IMR-90 (cell line): ENCODE measurements around the gene RFX4. TPM values are rescaled to one million over a fixed set of nuclear protein-coding genes. Genes with fewer than 3 reads are reported as not detected.

Experiments used
- ATAC-seq: fragments of 200-7000 bp; cut with Tn5 transposase; 2 replicates; pipeline ENCODE4 v1.9.1; 2020; ENCODE audit warnings: low read depth, mild to moderate bottlenecking, moderate library complexity
- BruUV-seq: library from RNA; stranded (reverse); fragments of 400-500 nt; replicated peaks from 2 replicates; lab custom pipeline; 2021; lab: Mats Ljungman, UMichigan
- CTCF ChIA-PET: fragments of 300-600 bp; formaldehyde crosslinking; extraction: SDS; loops from one replicate; lab custom pipeline; 2021; ENCODE audit warnings: antibody characterized with exemption; lab: Yijun Ruan, JAX
- POLR2A ChIA-PET: fragments of 300-600 bp; sonication (Branson Sonifier 250); formaldehyde crosslinking; loops from one replicate; lab custom pipeline; 2022; ENCODE audit warnings: antibody characterized with exemption; ENCODE audit not compliant: unreplicated experiment; lab: Charles Lee
- DNase-seq: peaks from one replicate; pipeline ENCODE4 v3.0.0; 2013
- H2AFZ ChIP-seq: replicated peaks from 2 replicates; pipeline ENCODE3; 2013; ENCODE audit warnings: low read length, mild to moderate bottlenecking; ENCODE audit not compliant: poor library complexity
- H2AK5ac ChIP-seq: 2 replicates; pipeline ENCODE4 v1.6.1; 2013; ENCODE audit warnings: low read depth, low read length, inconsistent platforms
- H2AK9ac ChIP-seq: replicated peaks from 2 replicates; pipeline ENCODE3; 2013; ENCODE audit warnings: mild to moderate bottlenecking, low read depth, low read length, moderate library complexity; ENCODE audit not compliant: poor library complexity
- H2BK120ac ChIP-seq: 2 replicates; pipeline ENCODE4 v1.6.1; 2013; ENCODE audit warnings: low read depth, low read length, inconsistent platforms
- H2BK15ac ChIP-seq: 3 replicates; pipeline ENCODE4 v1.6.1; 2013; ENCODE audit warnings: low read depth, low read length, inconsistent platforms
- H2BK20ac ChIP-seq: 2 replicates; pipeline ENCODE4 v1.6.1; 2013; ENCODE audit warnings: low read depth, mild to moderate bottlenecking, inconsistent platforms, low read length, moderate library complexity
- H2BK5ac ChIP-seq: 2 replicates; pipeline ENCODE4 v1.6.1; 2013; ENCODE audit warnings: mild to moderate bottlenecking, low read depth, low read length, inconsistent platforms; ENCODE audit not compliant: poor library complexity, severe bottlenecking
- H3K14ac ChIP-seq: replicated peaks from 2 replicates; pipeline ENCODE4 v1.6.1; 2013; ENCODE audit warnings: low read depth, low read length, inconsistent platforms
- H3K18ac ChIP-seq: 2 replicates; pipeline ENCODE4 v1.6.1; 2013; ENCODE audit warnings: low read depth, low read length, control low read depth
- H3K23ac ChIP-seq: 2 replicates; pipeline ENCODE4 v1.6.1; 2013; ENCODE audit warnings: low read depth, low read length, inconsistent platforms
- H3K27ac ChIP-seq: 2 replicates; pipeline ENCODE4 v1.5.1; 2013; ENCODE audit warnings: mild to moderate bottlenecking, control low read depth, low read length; ENCODE audit not compliant: insufficient read depth
- H3K27me3 ChIP-seq: 2 replicates; pipeline ENCODE4 v1.6.1; 2013; ENCODE audit warnings: low read length; ENCODE audit not compliant: control insufficient read depth, insufficient read depth
- H3K36me3 ChIP-seq: 2 replicates; pipeline ENCODE4 v1.6.1; 2013; ENCODE audit warnings: low read length, mixed read lengths; ENCODE audit not compliant: control insufficient read depth, insufficient read depth
- H3K4ac ChIP-seq: 2 replicates; pipeline ENCODE4 v1.6.1; 2013; ENCODE audit warnings: low read depth, low read length, inconsistent platforms
- H3K4me1 ChIP-seq: 2 replicates; pipeline ENCODE4 v1.6.1; 2013; ENCODE audit warnings: low read length, mixed read lengths; ENCODE audit not compliant: control insufficient read depth, insufficient read depth
- H3K4me2 ChIP-seq: 2 replicates; pipeline ENCODE4 v1.6.1; 2013; ENCODE audit warnings: low read depth, mild to moderate bottlenecking, control low read depth, low read length, moderate library complexity
- H3K4me3 ChIP-seq: 2 replicates; pipeline ENCODE4 v1.5.1; 2013; ENCODE audit warnings: low read depth, mild to moderate bottlenecking, control low read depth, low read length, moderate library complexity; ENCODE audit not compliant: insufficient read depth
- H3K56ac ChIP-seq: 2 replicates; pipeline ENCODE4 v1.6.1; 2013; ENCODE audit warnings: low read length, inconsistent platforms; ENCODE audit not compliant: insufficient read depth; ENCODE audit errors: extremely low read depth
- H3K79me1 ChIP-seq, 2 experiments: 2 replicates each; pipeline ENCODE4 v1.6.1; 2013; ENCODE audit warnings: low read length in 2 of 2, inconsistent platforms in 1 of 2, low read depth in 1 of 2
- H3K9ac ChIP-seq: 2 replicates; pipeline ENCODE4 v1.6.1; 2013; ENCODE audit warnings: low read depth, low read length, control low read depth
- H3K9me1 ChIP-seq: 2 replicates; pipeline ENCODE4 v1.6.1; 2013; ENCODE audit warnings: low read length, inconsistent platforms; ENCODE audit not compliant: insufficient read depth
- H3K9me3 ChIP-seq: 2 replicates; pipeline ENCODE4 v1.6.1; 2013; ENCODE audit warnings: low read length; ENCODE audit not compliant: control insufficient read depth, insufficient read depth
- H4K20me1 ChIP-seq: 2 replicates; pipeline ENCODE4 v1.6.1; 2013; ENCODE audit warnings: low read length, inconsistent platforms; ENCODE audit not compliant: insufficient read depth
- H4K5ac ChIP-seq: 2 replicates; pipeline ENCODE4 v1.6.1; 2013; ENCODE audit warnings: mild to moderate bottlenecking, low read depth, low read length, control low read depth
- H4K8ac ChIP-seq, 2 experiments: 2 replicates each; pipeline ENCODE4 v1.6.1; 2013; ENCODE audit warnings: low read depth in 2 of 2, low read length in 2 of 2, control low read depth in 1 of 2, inconsistent platforms in 1 of 2
- H4K91ac ChIP-seq: 2 replicates; pipeline ENCODE4 v1.6.1; 2013; ENCODE audit warnings: low read depth, low read length, inconsistent platforms; ENCODE audit not compliant: insufficient read depth
- BHLHE40 ChIP-seq: fragments of 150-350 bp; IDR thresholded peaks from 2 replicates; pipeline ENCODE4 v1.6.1; 2016; ENCODE audit warnings: mild to moderate bottlenecking, low read depth, low read length
- CHD1 ChIP-seq: IDR thresholded peaks from 2 replicates; pipeline ENCODE4 v1.6.1; 2012; ENCODE audit warnings: low read depth, low read length, improper control_type of control experiment
- FOS ChIP-seq: fragments of 150-350 bp; IDR thresholded peaks from 2 replicates; pipeline ENCODE4 v1.6.1; 2016; ENCODE audit warnings: low read depth, low read length
- MAFK ChIP-seq: IDR thresholded peaks from 2 replicates; pipeline ENCODE4 v1.6.1; 2012; ENCODE audit warnings: low read depth, low read length, improper control_type of control experiment
- MAZ ChIP-seq: IDR thresholded peaks from 2 replicates; pipeline ENCODE4 v1.6.1; 2012; ENCODE audit warnings: low read depth, mild to moderate bottlenecking, low read length, improper control_type of control experiment, moderate library complexity, borderline replicate concordance
- MXI1 ChIP-seq: IDR thresholded peaks from 2 replicates; pipeline ENCODE4 v1.6.1; 2012; ENCODE audit warnings: low read depth, mild to moderate bottlenecking, low read length, moderate library complexity, borderline replicate concordance
- NFE2L2 ChIP-seq: fragments of 150-350 bp; IDR thresholded peaks from 2 replicates; pipeline ENCODE4 v1.6.1; 2016; ENCODE audit warnings: low read depth, mild to moderate bottlenecking, low read length
- POLR2A ChIP-seq: IDR thresholded peaks from 2 replicates; pipeline ENCODE4 v1.6.1; 2012; ENCODE audit warnings: mild to moderate bottlenecking, low read depth, low read length
- RAD21 ChIP-seq: IDR thresholded peaks from 2 replicates; pipeline ENCODE4 v1.6.1; 2012; ENCODE audit warnings: low read length, improper control_type of control experiment
- RFX5 ChIP-seq: IDR thresholded peaks from 2 replicates; pipeline ENCODE4 v1.8.0; 2012; ENCODE audit warnings: low read depth, mild to moderate bottlenecking, low read length, moderate library complexity
- SMC3 ChIP-seq: fragments of 150-350 bp; IDR thresholded peaks from 2 replicates; pipeline ENCODE4 v1.6.1; 2016; ENCODE audit warnings: low read depth, mild to moderate bottlenecking, antibody characterized with exemption, low read length, moderate library complexity
- WGBS, 2 experiments: methylation state at CpG; one replicate each; pipeline versions ENCODE4 v1.1.5 to v1.1.7; 2013; ENCODE audit warnings: missing lambda C conversion rate in 2 of 2; ENCODE audit not compliant: insufficient read length in 1 of 2; ENCODE audit errors: extremely low coverage in 2 of 2; 5-methylcytosine and 5-hydroxymethylcytosine counted together
- dilution Hi-C: fragments of 300-500 bp; cut with HindIII; formaldehyde crosslinking; loops from one replicate; pipeline ENCODE4 v1.14.3; 2018; ENCODE audit warnings: low sequenced_read_pairs; ENCODE audit not compliant: unreplicated experiment
- in situ Hi-C: fragments of 300-500 bp; cut with MboI; formaldehyde crosslinking; loops from 3 replicates; pipeline ENCODE4 v1.14.3; 2019; ENCODE audit warnings: low sequenced_read_pairs, inconsistent platforms, mixed read lengths
- intact Hi-C: fragments of 100-400 bp; cut with micrococcal nuclease; formaldehyde crosslinking; loops from 2 replicates; pipeline ENCODE4 v1.10.0; 2022
- polyA plus RNA-seq, 3 experiments: library from polyadenylated mRNA; depleted of rRNA; stranded (reverse); fragments of >200 nt; gene quantifications; 2 replicates each; pipeline ENCODE4 v1.2.3, GENCODE V29; 2012; ENCODE audit warnings: low replicate concordance in 1 of 3
- total RNA-seq: library from RNA; depleted of rRNA; stranded (reverse); fragments of >200 nt; gene quantifications from 2 replicates; pipeline ENCODE4 v1.2.3, GENCODE V29; 2012
- TF ChIP-seq, protein P1 (sequence below): conservative IDR thresholded peaks from 2 replicates; pipeline ENCODE4 v1.5.1; 2012; ENCODE audit warnings: mild to moderate bottlenecking, low read depth, low read length, improper control_type of control experiment

Gene RFX4
- total and polyA plus RNA-seq, 2 of the 4 experiments (the other 2 are of a cell fraction): not detected

- H3K9me3 ChIP-seq: no peaks in the 10 kb centered on the region
- in situ Hi-C loops: no loop called here
- H3K18ac ChIP-seq: no peak overlapping the region
- H2AFZ ChIP-seq: no peak overlapping the region
- H2BK120ac ChIP-seq: no peak overlapping the region
- no peak overlapping the region for H3K4me2 ChIP-seq
- no peak for DNase-seq
- H3K56ac ChIP-seq: no peak overlapping the region
- no peak overlapping the region for H3K9ac ChIP-seq
- no peak overlapping the region for H3K27ac ChIP-seq
- no peaks in the 10 kb centered on the region for H4K20me1 ChIP-seq
- no peak overlapping the region for H2AK9ac ChIP-seq
- no peak for TF ChIP-seq RFX5
- no peak for TF ChIP-seq CHD1
- TF ChIP-seq BHLHE40: no peak
- no peak for TF ChIP-seq MAFK
- TF ChIP-seq, protein P1, sequence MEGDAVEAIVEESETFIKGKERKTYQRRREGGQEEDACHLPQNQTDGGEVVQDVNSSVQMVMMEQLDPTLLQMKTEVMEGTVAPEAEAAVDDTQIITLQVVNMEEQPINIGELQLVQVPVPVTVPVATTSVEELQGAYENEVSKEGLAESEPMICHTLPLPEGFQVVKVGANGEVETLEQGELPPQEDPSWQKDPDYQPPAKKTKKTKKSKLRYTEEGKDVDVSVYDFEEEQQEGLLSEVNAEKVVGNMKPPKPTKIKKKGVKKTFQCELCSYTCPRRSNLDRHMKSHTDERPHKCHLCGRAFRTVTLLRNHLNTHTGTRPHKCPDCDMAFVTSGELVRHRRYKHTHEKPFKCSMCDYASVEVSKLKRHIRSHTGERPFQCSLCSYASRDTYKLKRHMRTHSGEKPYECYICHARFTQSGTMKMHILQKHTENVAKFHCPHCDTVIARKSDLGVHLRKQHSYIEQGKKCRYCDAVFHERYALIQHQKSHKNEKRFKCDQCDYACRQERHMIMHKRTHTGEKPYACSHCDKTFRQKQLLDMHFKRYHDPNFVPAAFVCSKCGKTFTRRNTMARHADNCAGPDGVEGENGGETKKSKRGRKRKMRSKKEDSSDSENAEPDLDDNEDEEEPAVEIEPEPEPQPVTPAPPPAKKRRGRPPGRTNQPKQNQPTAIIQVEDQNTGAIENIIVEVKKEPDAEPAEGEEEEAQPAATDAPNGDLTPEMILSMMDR: no peak
- TF ChIP-seq MXI1: no peak
- TF ChIP-seq RAD21: no peak
- no peak for TF ChIP-seq SMC3
- TF ChIP-seq MAZ: no peak
- TF ChIP-seq FOS: no peak
- TF ChIP-seq POLR2A: no peak
- no peak for TF ChIP-seq NFE2L2
- no peak overlapping the region for H3K23ac ChIP-seq
- BruUV-seq: no TSS peak
- no peak overlapping the region for H3K4ac ChIP-seq
- no peak overlapping the region for H2BK20ac ChIP-seq
- ChIA-PET CTCF (no interaction called here), POLR2A (no interaction called here)
- intact Hi-C loops: no loop called here
- H3K4me1 ChIP-seq: no peaks in the 10 kb centered on the region
- H3K14ac ChIP-seq: no peak overlapping the region
- no peak overlapping the region for H3K4me3 ChIP-seq
- no peak overlapping the region for H4K8ac ChIP-seq
- H2AK5ac ChIP-seq: no peak overlapping the region
- ATAC-seq: no peak
- H3K36me3 ChIP-seq: no peaks in the 10 kb centered on the region
- no peaks in the 10 kb centered on the region for H3K9me1 ChIP-seq
- dilution Hi-C loops: no loop called here
- no peak overlapping the region for H4K5ac ChIP-seq
- 0% methylated on average over 1 of the region's 10 CpGs; no CpG with 5 or more reads in 1 of the 2 experiments for WGBS, 2 experiments
- H4K91ac ChIP-seq: no peak overlapping the region
- H3K79me1 ChIP-seq: no peaks in the 10 kb centered on the region
- H2BK15ac ChIP-seq: no peak overlapping the region
- H3K27me3 ChIP-seq: peaks cover 18% of the 10 kb centered on the region
- H2BK5ac ChIP-seq: no peak overlapping the region
Measured at GRCh38 chr12:106710143-106710893, 127.5 kb downstream of the RFX4 start.
